Stomach (tissue), 4 donors: Measurements from ENCODE around the gene PTPN3.

Experiments
- CTCF ChIP-seq, 7 experiments: fragments of 450-650 bp in 4 of 7; fragments of 200-600 bp in 3 of 7; sonication (generic) in 3 of 7; IDR thresholded peaks; one replicate each; pipeline ENCODE4 v1.5.1; 2016 to 2019; ENCODE audit warnings: antibody characterized with exemption in 7 of 7, control low read depth in 2 of 7, mild to moderate bottlenecking in 1 of 7
- EP300 ChIP-seq: sonication (generic); formaldehyde crosslinking; IDR thresholded peaks from one replicate; pipeline ENCODE4 v1.6.1; 2017; ENCODE audit warnings: antibody characterized with exemption
- POLR2A ChIP-seq, 4 donors: fragments of 450-650 bp; IDR thresholded peaks; one replicate each; pipeline ENCODE4 v1.6.1; 2016; ENCODE audit warnings: antibody characterized with exemption in 4 of 4, control low read depth in 2 of 4, mild to moderate bottlenecking in 1 of 4, moderate library complexity in 1 of 4
- POLR2AphosphoS5 ChIP-seq, 3 donors: sonication (generic); formaldehyde crosslinking; IDR thresholded peaks; one replicate each; pipeline ENCODE4 v1.6.1; 2016; ENCODE audit warnings: antibody characterized with exemption in 3 of 3

- TF ChIP-seq POLR2A (IDR thresholded peaks at IDR 0.05): no peak
- no peak for TF ChIP-seq CTCF (IDR thresholded peaks at IDR 0.05)
- no peak for TF ChIP-seq POLR2AphosphoS5 (IDR thresholded peaks at IDR 0.05)
- TF ChIP-seq EP300: no peak
These were observed 2.4 kb upstream of the PTPN3 start for GRCh38 chr9:109500421-109500974.
